Pancreas (tissue), 10 donors: ENCODE results near the gene GAB2. TPM values are rescaled to one million over a fixed set of nuclear protein-coding genes. Genes with fewer than 3 reads are reported as not detected.

Experiments used
- ATAC-seq, 4 donors: fragments of 200-7000 bp; cut with Tn5 transposase; one replicate each; pipeline versions ENCODE4 v1.8.0 to v1.9.1; 2020; ENCODE audit warnings: mild to moderate bottlenecking in 4 of 4, moderate library complexity in 4 of 4
- DNase-seq, 6 donors: peaks; one replicate each; pipeline ENCODE4 v3.0.0-alpha.2; 2020
- FAIRE-seq: peaks from 2 replicates; lab custom pipeline; 2012; peaks lifted over from hg19 to GRCh38; lab: Jason Lieb, UNC
- H3K27ac ChIP-seq, 4 donors: fragments of 200-600 bp; sonication (generic); 1 replicate in 3 of 4; 2 replicates in 1 of 4; pipeline versions ENCODE4 v1.5.0 to v1.8.0; 2020
- H3K27me3 ChIP-seq, 4 donors: fragments of 200-600 bp; one replicate each; pipeline ENCODE4 v1.8.0; 2021
- H3K36me3 ChIP-seq, 3 donors: fragments of 200-600 bp; sonication (generic) in 1 of 3; one replicate each; pipeline versions ENCODE4 v1.5.0 to v1.8.0; 2020 to 2021
- H3K4me1 ChIP-seq, 3 donors: fragments of 200-600 bp; one replicate each; pipeline ENCODE4 v1.8.0; 2021
- H3K4me3 ChIP-seq, 4 donors: fragments of 200-600 bp; sonication (generic) in 2 of 4; one replicate each; pipeline versions ENCODE4 v1.5.0 to v1.8.0; 2020 to 2021
- H3K9me3 ChIP-seq, 4 donors: fragments of 200-600 bp; one replicate each; pipeline ENCODE4 v1.8.0; 2021
- CTCF ChIP-seq, 4 donors: fragments of 200-600 bp; sonication (generic) in 3 of 4; IDR thresholded peaks; one replicate each; pipeline versions ENCODE4 v1.5.0 to v1.8.0; 2021; ENCODE audit warnings: antibody characterized with exemption in 4 of 4
- WGBS, 2 donors: extraction: QIAGEN DNeasy Blood & Tissue Kit; methylation state at CpG; one replicate each; pipeline ENCODE4 v1.1.7; 2013; 5-methylcytosine and 5-hydroxymethylcytosine counted together
- intact Hi-C, 3 donors: fragments of 100-400 bp; cut with DNase I; formaldehyde crosslinking; loops; one replicate each; pipeline versions ENCODE4 v1.11.1 to v1.14.2; 2022
- polyA plus RNA-seq, 2 donors: library from polyadenylated mRNA; stranded (reverse); fragments of 200-250 nt; gene quantifications; one replicate each; pipeline ENCODE4 v1.2.3, GENCODE V29; 2013
- total RNA-seq, 6 donors: library from RNA; stranded (reverse); fragmentation: NEBNext Ultra II Directional in 4 of 6; extraction: Animal tissue kit (Norgen Biotek cat#: 25700) in 4 of 6; gene quantifications; one replicate each; pipeline versions ENCODE4 v1.2.1 to v1.2.4, GENCODE V29; 2021 to 2023
- donor health status: healthy with polysubstance abuse.
- donor health status: DM: no; HTN: no; CAD: no; lungs with moderate emphysema.
- donor health status: DM: no; HTN: no; CAD: no.
- donor health status: control.
- donor health status: control.
- donor health status: Bipolar disorder and iron deficiency.
- donor health status: DM: yes; HTN: yes; CAD: no.
- donor health status: DM: no; HTN: no; CAD: no.
- donor health status: DM: no; HTN: no; CAD: no.
- donor health status: DM: yes; HTN: yes; CAD: no.

GAB2 gene
- total and polyA plus RNA-seq, 8 donors, result 3.1 to 17.8 (median 9.4) TPM

GRCh38 chr11:78338138-78338537, 79.5 kb downstream of the GAB2 start:
- peak in 3 of 4 donors; percentile 30 to 68 (median 56) for ATAC-seq
- Histone ChIP-seq H3K4me3 (no peak overlapping the region), H3K36me3 (no peaks in the 10 kb centered on the region), H3K9me3 (peaks cover 0 to 4% (median 0%) of the 10 kb centered on the region in 4 donors), H3K4me1 (peaks cover 0 to 7% (median 0%) of the 10 kb centered on the region in 3 donors), H3K27me3 (no peaks in the 10 kb centered on the region), H3K27ac (no peak overlapping the region)
- FAIRE-seq, result no peak
- TF ChIP-seq CTCF (IDR thresholded peaks at IDR 0.05), result no peak
- intact Hi-C loops, result no loop called here
- DNase-seq, result no peak
- WGBS, 2 donors, result 95 to 96% methylated on average over 1 of the region's 1 CpG

GRCh38 chr11:78337554-78337924, 80.1 kb downstream of the GAB2 start:
- H3K36me3 ChIP-seq, result no peaks in the 10 kb centered on the region
- 86 to 88% methylated on average over 2 of the region's 2 CpGs for WGBS, 2 donors
- TF ChIP-seq CTCF (IDR thresholded peaks at IDR 0.05), result no peak
- H3K4me3 ChIP-seq, result no peak overlapping the region
- H3K9me3 ChIP-seq, result peaks cover 0 to 4% (median 0%) of the 10 kb centered on the region in 4 donors
- DNase-seq (no peak), ATAC-seq (no peak), FAIRE-seq (no peak)
- intact Hi-C loops, result no loop called here
- no peak overlapping the region for H3K27ac ChIP-seq
- H3K4me1 ChIP-seq, result peaks cover 0 to 7% (median 0%) of the 10 kb centered on the region in 3 donors
- H3K27me3 ChIP-seq, result no peaks in the 10 kb centered on the region

GRCh38 chr11:78336877-78337553, 80.6 kb downstream of the GAB2 start:
- DNase-seq (no peak), FAIRE-seq (no peak), ATAC-seq (no peak)
- no peak for TF ChIP-seq CTCF (IDR thresholded peaks at IDR 0.05)
- Histone ChIP-seq H3K4me3 (no peak overlapping the region), H3K27ac (no peak overlapping the region), H3K4me1 (peaks cover 0 to 7% (median 0%) of the 10 kb centered on the region in 3 donors), H3K27me3 (no peaks in the 10 kb centered on the region), H3K36me3 (no peaks in the 10 kb centered on the region), H3K9me3 (peaks cover 0 to 4% (median 0%) of the 10 kb centered on the region in 4 donors)
- intact Hi-C loops, result no loop called here
- WGBS, 2 donors, result 81 to 88% methylated on average over 4 of the region's 4 CpGs

- Histone ChIP-seq H3K36me3 (no peaks in the 10 kb centered on the region), H3K27ac (no peak overlapping the region), H3K4me3 (no peak overlapping the region), H3K4me1 (peaks cover 0 to 7% (median 0%) of the 10 kb centered on the region in 3 donors), H3K9me3 (peaks cover 0 to 4% (median 0%) of the 10 kb centered on the region in 4 donors), H3K27me3 (no peaks in the 10 kb centered on the region)
- FAIRE-seq (no peak), ATAC-seq (no peak), DNase-seq (no peak)
- intact Hi-C loops, result no loop called here
- no peak for TF ChIP-seq CTCF (IDR thresholded peaks at IDR 0.05)
Observed at GRCh38 chr11:78334109-78334508, 83.5 kb downstream of the GAB2 start.

- FAIRE-seq, result no peak
- intact Hi-C loops, result no loop called here
Observed at GRCh38 chr11:78332872-78333271, 84.7 kb downstream of the GAB2 start.

More at GRCh38 chr11:78332872-78333271, 84.7 kb downstream of the GAB2 start:
- Histone ChIP-seq H3K4me1 (peaks cover 0 to 7% (median 0%) of the 10 kb centered on the region in 3 donors), H3K27ac (no peak overlapping the region), H3K9me3 (peaks cover 0 to 4% (median 0%) of the 10 kb centered on the region in 4 donors), H3K27me3 (no peaks in the 10 kb centered on the region), H3K4me3 (no peak overlapping the region), H3K36me3 (no peaks in the 10 kb centered on the region)
- ATAC-seq, result no peak
- WGBS, 2 donors, result 57 to 89% methylated on average over 1 of the region's 1 CpG
- DNase-seq, result no peak
- TF ChIP-seq CTCF (IDR thresholded peaks at IDR 0.05), result no peak
